Measurements from ENCODE around the gene RALGPS1.

RALGPS1 gene

DNA sequence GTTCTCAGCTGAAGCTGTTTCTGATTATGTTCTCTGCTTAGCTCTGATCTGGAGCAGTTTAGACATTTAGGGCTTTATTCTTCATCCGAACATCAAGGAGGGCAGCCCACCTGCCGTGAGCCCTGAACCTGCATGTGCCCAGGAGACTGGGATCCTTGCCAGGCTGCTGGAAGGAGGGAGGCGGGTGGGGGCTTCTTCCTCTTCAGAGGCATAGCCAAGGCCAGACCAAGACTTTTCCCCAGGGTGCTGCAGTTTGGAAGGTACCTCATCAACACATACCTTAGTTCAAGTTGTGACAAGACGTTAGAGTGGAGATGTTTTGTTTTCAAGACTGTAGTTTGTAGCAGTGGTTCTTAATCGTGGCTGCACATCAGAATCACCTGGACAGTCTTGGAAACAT lies 64.9 kb downstream of the RALGPS1 start:
- no peak for DNase-seq (ENCODE audit: low read depth)
- no peak overlapping the region for H3K4me3 ChIP-seq (ENCODE audit: low read depth, low read length)
- TF ChIP-seq MYC (IDR thresholded peaks at IDR 0.05; ENCODE audit: low read depth, low read length): no peak
- TF ChIP-seq, protein P1, sequence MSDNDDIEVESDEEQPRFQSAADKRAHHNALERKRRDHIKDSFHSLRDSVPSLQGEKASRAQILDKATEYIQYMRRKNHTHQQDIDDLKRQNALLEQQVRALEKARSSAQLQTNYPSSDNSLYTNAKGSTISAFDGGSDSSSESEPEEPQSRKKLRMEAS (IDR thresholded peaks at IDR 0.05; ENCODE audit: low read depth, low read length): no peak
- TF ChIP-seq POLR2A (IDR thresholded peaks at IDR 0.05; ENCODE audit: extremely low read depth, insufficient read length): no peak
- TF ChIP-seq, protein P2, sequence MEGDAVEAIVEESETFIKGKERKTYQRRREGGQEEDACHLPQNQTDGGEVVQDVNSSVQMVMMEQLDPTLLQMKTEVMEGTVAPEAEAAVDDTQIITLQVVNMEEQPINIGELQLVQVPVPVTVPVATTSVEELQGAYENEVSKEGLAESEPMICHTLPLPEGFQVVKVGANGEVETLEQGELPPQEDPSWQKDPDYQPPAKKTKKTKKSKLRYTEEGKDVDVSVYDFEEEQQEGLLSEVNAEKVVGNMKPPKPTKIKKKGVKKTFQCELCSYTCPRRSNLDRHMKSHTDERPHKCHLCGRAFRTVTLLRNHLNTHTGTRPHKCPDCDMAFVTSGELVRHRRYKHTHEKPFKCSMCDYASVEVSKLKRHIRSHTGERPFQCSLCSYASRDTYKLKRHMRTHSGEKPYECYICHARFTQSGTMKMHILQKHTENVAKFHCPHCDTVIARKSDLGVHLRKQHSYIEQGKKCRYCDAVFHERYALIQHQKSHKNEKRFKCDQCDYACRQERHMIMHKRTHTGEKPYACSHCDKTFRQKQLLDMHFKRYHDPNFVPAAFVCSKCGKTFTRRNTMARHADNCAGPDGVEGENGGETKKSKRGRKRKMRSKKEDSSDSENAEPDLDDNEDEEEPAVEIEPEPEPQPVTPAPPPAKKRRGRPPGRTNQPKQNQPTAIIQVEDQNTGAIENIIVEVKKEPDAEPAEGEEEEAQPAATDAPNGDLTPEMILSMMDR (IDR thresholded peaks at IDR 0.05; ENCODE audit: low read depth, low read length): no peak

DNA sequence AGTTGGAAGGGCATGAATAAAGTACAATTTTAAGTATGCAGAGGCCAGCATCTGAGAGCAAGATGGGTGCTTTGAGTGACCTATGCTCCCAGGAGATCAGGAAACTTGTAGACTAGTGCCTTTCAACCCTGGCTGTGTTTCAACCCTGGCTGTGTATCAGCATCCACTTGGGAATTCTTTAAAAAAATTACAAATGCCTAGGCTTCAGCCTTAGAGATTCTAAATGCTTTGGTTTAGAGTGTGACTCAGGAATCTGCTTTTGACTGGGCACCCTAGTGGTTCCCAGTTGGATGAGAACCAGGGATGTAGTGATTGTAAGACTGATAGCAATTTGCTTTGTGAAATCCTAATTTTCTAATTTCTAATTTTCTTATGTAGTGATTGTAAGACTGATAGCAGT lies 65.6 kb downstream of the RALGPS1 start:
- no peak for DNase-seq (ENCODE audit: low read depth)
- TF ChIP-seq, protein P1 (IDR thresholded peaks at IDR 0.05; ENCODE audit: low read depth, low read length): no peak
- TF ChIP-seq, protein P2 (IDR thresholded peaks at IDR 0.05; ENCODE audit: low read depth, low read length): no peak
- TF ChIP-seq MYC (IDR thresholded peaks at IDR 0.05; ENCODE audit: low read depth, low read length) (no peak), POLR2A (IDR thresholded peaks at IDR 0.05; ENCODE audit: extremely low read depth, insufficient read length) (no peak)

DNA sequence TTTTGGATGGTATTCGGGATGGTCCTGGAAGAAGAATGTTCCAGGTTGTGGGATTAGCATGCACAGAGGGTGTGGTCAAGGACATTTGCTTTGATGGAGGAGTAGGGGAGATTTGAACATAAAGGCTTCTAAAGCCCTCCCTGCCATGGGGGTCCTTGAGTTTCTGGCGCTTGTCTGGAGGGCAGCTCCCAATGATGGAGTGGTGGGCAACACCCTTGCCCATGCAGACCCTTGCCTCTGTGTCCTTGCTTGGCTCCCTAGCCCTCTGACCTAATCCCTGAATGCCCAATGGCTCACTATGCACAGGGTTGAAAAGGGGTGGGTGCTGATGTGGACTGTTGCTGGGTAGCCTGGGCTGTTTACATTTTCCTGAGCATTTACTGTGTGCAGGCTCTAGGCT lies 66.6 kb downstream of the RALGPS1 start:
- no peak overlapping the region for H3K4me3 ChIP-seq (ENCODE audit: low read depth, low read length)
- TF ChIP-seq, protein P1 (IDR thresholded peaks at IDR 0.05; ENCODE audit: low read depth, low read length): no peak
- TF ChIP-seq MYC (IDR thresholded peaks at IDR 0.05; ENCODE audit: low read depth, low read length): no peak
- TF ChIP-seq, protein P2 (IDR thresholded peaks at IDR 0.05; ENCODE audit: low read depth, low read length): no peak
- DNase-seq (ENCODE audit: low read depth): no peak

More for the DNA sequence above, 65.6 kb downstream of the RALGPS1 start:
- no peak overlapping the region for H3K4me3 ChIP-seq (ENCODE audit: low read depth, low read length)

DNA sequence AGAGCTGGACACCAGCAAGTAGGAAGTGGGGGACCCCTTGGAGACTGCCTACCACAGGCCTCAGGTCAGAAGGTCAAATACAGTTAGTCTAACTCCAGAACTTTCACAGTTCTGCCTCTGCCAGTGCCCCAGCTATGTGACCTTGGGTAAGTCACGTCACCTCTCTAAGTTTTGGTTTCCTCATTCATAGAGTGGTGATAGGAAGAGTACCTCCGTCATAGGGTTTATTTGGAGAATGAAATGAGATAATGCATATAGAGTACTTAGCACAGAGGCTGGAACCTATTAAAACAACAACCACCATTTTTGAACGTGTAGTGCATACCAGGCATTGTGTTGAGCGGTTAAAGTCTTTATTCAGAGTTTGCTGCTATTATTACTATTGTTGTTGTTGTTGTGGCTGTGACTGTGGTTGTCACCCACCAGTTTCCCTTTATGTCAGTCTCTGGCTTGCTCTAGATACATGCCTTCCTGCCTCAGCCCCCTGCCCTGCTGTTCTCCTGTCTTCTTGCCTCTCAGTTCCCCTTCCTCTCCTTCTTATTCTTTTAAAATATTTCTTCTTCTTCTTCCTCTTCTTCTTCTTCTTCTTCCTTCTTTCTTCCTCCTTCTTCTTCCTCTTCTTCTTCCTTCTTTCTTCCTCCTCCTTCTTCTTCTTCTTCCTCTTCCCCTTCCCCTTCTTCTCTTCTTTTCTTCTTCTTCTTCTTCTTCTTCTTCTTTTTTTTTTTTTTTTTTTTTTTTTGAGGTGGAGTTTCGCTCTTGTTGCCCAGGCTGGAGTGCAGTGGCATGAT lies 67.8 kb downstream of the RALGPS1 start:
- no peak for DNase-seq (ENCODE audit: low read depth)
- TF ChIP-seq, protein P1 (IDR thresholded peaks at IDR 0.05; ENCODE audit: low read depth, low read length): no peak
- TF ChIP-seq POLR2A (IDR thresholded peaks at IDR 0.05; ENCODE audit: extremely low read depth, insufficient read length) (no peak), MYC (IDR thresholded peaks at IDR 0.05; ENCODE audit: low read depth, low read length) (no peak)
- TF ChIP-seq, protein P2 (IDR thresholded peaks at IDR 0.05; ENCODE audit: low read depth, low read length): no peak
- no peak overlapping the region for H3K4me3 ChIP-seq (ENCODE audit: low read depth, low read length)

DNA sequence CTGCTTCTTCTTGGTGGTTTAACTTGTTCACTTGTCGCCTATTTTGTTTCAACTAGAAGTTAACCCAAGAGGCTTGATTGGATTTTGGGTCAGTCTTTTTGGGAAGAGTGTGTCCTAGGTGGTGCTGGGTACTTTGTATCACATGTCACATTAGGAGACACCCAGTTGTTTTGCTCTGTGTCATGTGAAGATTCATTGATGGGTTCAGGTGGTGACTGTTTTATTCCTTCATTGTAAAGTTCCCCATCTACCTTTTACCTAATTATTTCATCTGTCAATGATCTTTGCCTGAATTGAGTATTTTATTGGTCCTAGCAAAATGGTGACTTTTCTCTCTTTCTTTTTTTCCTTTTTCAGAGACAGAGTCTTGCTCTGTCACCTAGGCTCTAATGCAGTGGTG lies 69.2 kb downstream of the RALGPS1 start:
- DNase-seq (ENCODE audit: low read depth): no peak
- no peak overlapping the region for H3K4me3 ChIP-seq (ENCODE audit: low read depth, low read length)
- TF ChIP-seq, protein P1 (IDR thresholded peaks at IDR 0.05; ENCODE audit: low read depth, low read length): no peak

DNA sequence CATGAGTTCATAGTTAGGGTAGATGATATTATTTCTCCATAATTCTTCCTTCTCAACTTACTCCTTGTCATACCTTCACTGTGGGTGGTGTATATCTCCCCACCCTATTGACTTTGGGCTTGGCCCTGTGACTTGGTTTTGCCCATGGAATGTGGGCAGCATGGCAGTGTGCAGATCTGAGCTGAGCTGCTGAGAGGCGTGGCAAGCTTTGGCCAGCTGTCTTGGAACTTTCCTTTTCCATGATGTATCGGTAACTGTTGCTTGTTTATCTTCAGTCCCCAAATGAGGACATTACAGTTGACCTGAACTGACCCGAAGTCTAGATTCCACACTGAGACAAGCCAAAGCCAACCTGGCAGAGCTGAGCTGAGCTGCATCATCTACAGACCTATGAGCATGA lies 70.4 kb downstream of the RALGPS1 start:
- TF ChIP-seq MYC (IDR thresholded peaks at IDR 0.05; ENCODE audit: low read depth, low read length) (no peak), POLR2A (IDR thresholded peaks at IDR 0.05; ENCODE audit: extremely low read depth, insufficient read length) (no peak)
- TF ChIP-seq, protein P1 (IDR thresholded peaks at IDR 0.05; ENCODE audit: low read depth, low read length): no peak
- TF ChIP-seq, protein P2 (IDR thresholded peaks at IDR 0.05; ENCODE audit: low read depth, low read length): no peak
- DNase-seq (ENCODE audit: low read depth): no peak
- H3K4me3 ChIP-seq (ENCODE audit: low read depth, low read length): no peak overlapping the region
